GM12878 (cell line): ENCODE data around the gene LMF2. TPM values are rescaled to one million over a fixed set of nuclear protein-coding genes. Genes with fewer than 3 reads are reported as not detected.

Experiments used
- ATAC-seq: fragments of 200-7000 bp; cut with Tn5 transposase; 3 replicates; pipeline ENCODE4 v1.9.1; 2020; ENCODE audit warnings: mild to moderate bottlenecking, moderate library complexity
- BruUV-seq: library from RNA; stranded (reverse); fragments of 400-500 nt; replicated peaks from 2 replicates; lab custom pipeline; 2021; lab: Mats Ljungman, UMichigan
- CTCF ChIA-PET: fragments of 300-600 bp; sonication (Branson Sonifier 250); formaldehyde crosslinking; extraction: SDS; loops from one replicate; lab custom pipeline; 2021; ENCODE audit warnings: inconsistent platforms; lab: Yijun Ruan, JAX
- POLR2A ChIA-PET: fragments of 350-600 bp; formaldehyde crosslinking; extraction: SDS; loops from one replicate; lab custom pipeline; 2021; ENCODE audit warnings: inconsistent platforms; lab: Charles Lee
- RAD21 ChIA-PET: fragments of 300-600 bp; sonication (Branson Sonifier 250); formaldehyde crosslinking; loops from one replicate; lab custom pipeline; 2023; ENCODE audit warnings: antibody characterized with exemption; ENCODE audit not compliant: unreplicated experiment; lab: Charles Lee
- SMC1A ChIA-PET: fragments of 300-600 bp; sonication (Branson Sonifier 250); formaldehyde crosslinking; loops from one replicate; lab custom pipeline; 2023; ENCODE audit not compliant: unreplicated experiment, uncharacterized antibody; lab: Charles Lee
- DNase-seq: peaks from one replicate; pipeline ENCODE4 v3.0.0-alpha.2; 2011; ENCODE audit warnings: low read depth, low spot score
- FAIRE-seq: peaks from 3 replicates; lab custom pipeline; 2011; peaks lifted over from hg19 to GRCh38; lab: Jason Lieb, UNC
- H2AFZ ChIP-seq: 2 replicates; pipeline ENCODE4 v1.6.0; 2011; ENCODE audit warnings: low read depth, low read length, control low read depth; ENCODE audit not compliant: control insufficient read depth
- H3K27ac ChIP-seq: 2 replicates; pipeline ENCODE4 v1.5.1; 2011; ENCODE audit warnings: control low read depth; ENCODE audit not compliant: control insufficient read depth, insufficient read depth
- H3K27me3 ChIP-seq, 2 experiments: replicated peaks in 1 of 2; 2 replicates each; pipeline versions ENCODE4 v1.6.0 to v1.6.1; 2011; ENCODE audit warnings: low read length in 1 of 2; ENCODE audit not compliant: control insufficient read depth in 2 of 2, insufficient read depth in 2 of 2
- H3K36me3 ChIP-seq, 2 experiments: 2 replicates each; pipeline ENCODE4 v1.5.1; 2011; ENCODE audit warnings: low read length in 1 of 2; ENCODE audit not compliant: control insufficient read depth in 2 of 2, insufficient read depth in 2 of 2
- H3K4me1 ChIP-seq: 2 replicates; pipeline ENCODE4 v1.6.1; 2011; ENCODE audit warnings: mild to moderate bottlenecking, low read length, moderate library complexity, mixed read lengths; ENCODE audit not compliant: control insufficient read depth, insufficient read depth
- H3K4me2 ChIP-seq: 2 replicates; pipeline ENCODE4 v1.6.0; 2011; ENCODE audit warnings: control low read depth; ENCODE audit not compliant: control insufficient read depth, insufficient read depth
- H3K4me3 ChIP-seq: fragments of 200-600 bp; sonication (generic); 2 replicates; pipeline ENCODE4 v1.5.1; 2016
- H3K79me2 ChIP-seq: 2 replicates; pipeline ENCODE4 v1.6.0; 2011; ENCODE audit warnings: low read length; ENCODE audit not compliant: control insufficient read depth, insufficient read depth
- H3K9ac ChIP-seq: 2 replicates; pipeline ENCODE4 v1.8.0; 2011; ENCODE audit warnings: low read length, control low read depth, mixed read lengths; ENCODE audit not compliant: control insufficient read depth, insufficient read depth
- H3K9me3 ChIP-seq: replicated peaks from 3 replicates; pipeline ENCODE4 v1.5.1; 2011; ENCODE audit warnings: mild to moderate bottlenecking, low read length; ENCODE audit not compliant: control insufficient read depth, insufficient read depth
- H4K20me1 ChIP-seq: 2 replicates; pipeline ENCODE4 v1.6.0; 2011; ENCODE audit not compliant: control insufficient read depth, insufficient read depth
- BCL11A ChIP-seq: IDR thresholded peaks from 2 replicates; pipeline ENCODE4 v1.6.1; 2011; ENCODE audit warnings: low read depth, low read length
- IKZF2 ChIP-seq, 2 experiments: fragments of 450-650 bp; IDR thresholded peaks; 2 replicates each; pipeline ENCODE4 v1.6.1; 2017; ENCODE audit warnings: mild to moderate bottlenecking in 2 of 2, moderate library complexity in 2 of 2
- KAT2A ChIP-seq: conservative IDR thresholded peaks from 2 replicates; pipeline ENCODE4 v1.6.1; 2011; ENCODE audit warnings: low read depth, low read length; ENCODE audit not compliant: control insufficient read depth
- MYC ChIP-seq: IDR thresholded peaks from 2 replicates; pipeline ENCODE4 v1.6.1; 2011; ENCODE audit warnings: mild to moderate bottlenecking, low read length, moderate library complexity, inconsistent platforms; ENCODE audit not compliant: insufficient read depth, insufficient replicate concordance, insufficient read length, severe bottlenecking
- NFXL1 ChIP-seq: fragments of 450-650 bp; IDR thresholded peaks from 2 replicates; pipeline ENCODE4 v1.6.1; 2017; ENCODE audit warnings: antibody characterized with exemption, mild to moderate bottlenecking, borderline replicate concordance
- TCF12 ChIP-seq: IDR thresholded peaks from 2 replicates; pipeline ENCODE4 v1.6.1; 2011; ENCODE audit warnings: low read depth, mild to moderate bottlenecking, low read length
- WGBS: methylation state at CpG from one replicate; pipeline ENCODE4 v1.1.6; 2016; ENCODE audit warnings: low lambda C conversion rate; ENCODE audit not compliant: insufficient replicate concordance, insufficient coverage; ENCODE audit errors: missing lambda C conversion rate; 5-methylcytosine and 5-hydroxymethylcytosine counted together
- in situ Hi-C: fragments of 300-500 bp; cut with MboI; formaldehyde crosslinking; loops from 9 replicates; pipeline ENCODE4 v1.14.3; 2018; ENCODE audit warnings: mixed read lengths
- intact Hi-C: fragments of 100-400 bp; cut with micrococcal nuclease; formaldehyde crosslinking; loops from one replicate; pipeline ENCODE4 v1.14.2; 2022; ENCODE audit not compliant: unreplicated experiment
- polyA plus RNA-seq, 11 experiments: library from polyadenylated mRNA; depleted of rRNA in 4 of 11; unstranded in 6 of 11; stranded (reverse) in 5 of 11; fragments of >200 nt; fragmentation: Nextera tagmentation in 4 of 11; fragmentation: Illumina TruSeq in 1 of 11; extraction: Ambion mirVana in 4 of 11; extraction: Trizol in 1 of 11; gene quantifications; 1 replicate in 1 of 11; 2 replicates in 10 of 11; pipeline versions ENCODE4 v1.2.1 to v1.2.3, GENCODE V29; 2011 to 2016; ENCODE audit warnings: inconsistent platforms in 2 of 11, missing spikeins in 2 of 11, low read depth in 1 of 11
- total RNA-seq, 4 experiments: library from RNA; depleted of rRNA in 3 of 4; stranded (reverse); fragments of >200 nt in 3 of 4; fragmentation: Illumina TruSeq in 1 of 4; extraction: Trizol in 1 of 4; gene quantifications; 2 replicates each; pipeline versions ENCODE4 v1.2.1 to v1.2.3, GENCODE V29; 2013 to 2021
- TF ChIP-seq, protein P1 (sequence below): fragments of 450-650 bp; IDR thresholded peaks from 2 replicates; pipeline ENCODE4 v1.6.1; 2018; ENCODE audit warnings: mild to moderate bottlenecking, low read depth, moderate library complexity; ENCODE audit not compliant: partially characterized antibody

Gene LMF2
- total and polyA plus RNA-seq, 10 of the 15 experiments (the other 5 are each of a cell fraction or from before 2014, with no cell fraction given) = 0.08 to 57.5 (median 21.2) TPM

GRCh38 chr22:50471962-50472361, 35.5 kb downstream of the LMF2 start:
- in situ Hi-C loops = no loop called here
- ChIA-PET POLR2A (interaction anchor here (0.6 to 2.2 kb wide), 3 partner anchors 36 to 194 kb away, joined by 4 to 6 read pairs (median 4); partner anchors contain the start of genes LMF2 and SCO2), SMC1A (interaction anchor here (1.6 kb wide), 1 partner anchor 26 kb away, joined by 5 read pairs; no protein-coding TSS in a partner anchor), RAD21 (interaction anchor here (0.6 to 2.3 kb wide), 2 partner anchors 54 to 88 kb away, joined by 3 to 6 read pairs; partner anchors contain the start of gene SCO2), CTCF (interaction anchor here (1.0 to 2.9 kb wide), 6 partner anchors 8 to 231 kb away, joined by 4 to 16 read pairs (median 8); no protein-coding TSS in a partner anchor)
- TF ChIP-seq BCL11A = no peak
- TF ChIP-seq, protein P1, sequence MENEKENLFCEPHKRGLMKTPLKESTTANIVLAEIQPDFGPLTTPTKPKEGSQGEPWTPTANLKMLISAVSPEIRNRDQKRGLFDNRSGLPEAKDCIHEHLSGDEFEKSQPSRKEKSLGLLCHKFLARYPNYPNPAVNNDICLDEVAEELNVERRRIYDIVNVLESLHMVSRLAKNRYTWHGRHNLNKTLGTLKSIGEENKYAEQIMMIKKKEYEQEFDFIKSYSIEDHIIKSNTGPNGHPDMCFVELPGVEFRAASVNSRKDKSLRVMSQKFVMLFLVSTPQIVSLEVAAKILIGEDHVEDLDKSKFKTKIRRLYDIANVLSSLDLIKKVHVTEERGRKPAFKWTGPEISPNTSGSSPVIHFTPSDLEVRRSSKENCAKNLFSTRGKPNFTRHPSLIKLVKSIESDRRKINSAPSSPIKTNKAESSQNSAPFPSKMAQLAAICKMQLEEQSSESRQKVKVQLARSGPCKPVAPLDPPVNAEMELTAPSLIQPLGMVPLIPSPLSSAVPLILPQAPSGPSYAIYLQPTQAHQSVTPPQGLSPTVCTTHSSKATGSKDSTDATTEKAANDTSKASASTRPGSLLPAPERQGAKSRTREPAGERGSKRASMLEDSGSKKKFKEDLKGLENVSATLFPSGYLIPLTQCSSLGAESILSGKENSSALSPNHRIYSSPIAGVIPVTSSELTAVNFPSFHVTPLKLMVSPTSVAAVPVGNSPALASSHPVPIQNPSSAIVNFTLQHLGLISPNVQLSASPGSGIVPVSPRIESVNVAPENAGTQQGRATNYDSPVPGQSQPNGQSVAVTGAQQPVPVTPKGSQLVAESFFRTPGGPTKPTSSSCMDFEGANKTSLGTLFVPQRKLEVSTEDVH = no peak
- TF ChIP-seq MYC = no peak
- TF ChIP-seq IKZF2 (IDR thresholded peaks at IDR 0.05) = no peak
- no peak for TF ChIP-seq TCF12
- no peak for TF ChIP-seq NFXL1
- no peak for TF ChIP-seq KAT2A
- no peak for ATAC-seq
- Histone ChIP-seq H4K20me1 (no peaks in the 10 kb centered on the region), H3K4me3 (no peak overlapping the region), H3K4me1 (peaks cover 54% of the 10 kb centered on the region), H3K36me3 (peaks cover 4 to 9% of the 10 kb centered on the region in 2 experiments; a peak in 2 of 4 replicates), H3K9ac (peak overlapping the region; percentile 16; the same call in 1 of the 2 replicates), H3K4me2 (peak overlapping the region; percentile 99), H2AFZ (no peak overlapping the region), H3K27ac (no peak overlapping the region), H3K9me3 (no peaks in the 10 kb centered on the region), H3K79me2 (peaks cover 55% of the 10 kb centered on the region), H3K27me3 (no peaks in the 10 kb centered on the region)
- intact Hi-C loops = loop anchor here (10.0 kb wide), 1 partner anchor 227 kb away; the partner anchor contains the start of gene TUBGCP6
- no TSS peak for BruUV-seq
- 57% methylated on average over 5 of the region's 5 CpGs for WGBS
- FAIRE-seq = no peak
- DNase-seq = no peak
